Activated gamma-delta T cell treated with anti-CD3 and anti-CD28 coated beads, Interleukin-2, amount 50 U/mL, for 16 hours (primary cell): Measurements from ENCODE around the gene SH3BGRL3.
"Not testable (repeated sequence)": the region's sequence is repeated elsewhere in the genome, so short reads cannot be mapped to it uniquely, and the experiment has no call there.

Experiments used
- DNase-seq: peaks from one replicate; pipeline ENCODE4 v3.0.0-alpha.2; 2020; ENCODE audit warnings: low read depth

SH3BGRL3 gene

GRCh38 chr1:26279456-26280332, at the start of gene SH3BGRL3:
Gene SH3BGRL3 (plus strand): TSS chr1:26280086. CDS start chr1:26280156, 70 bp downstream.
- DNase-seq = peak; percentile 69

DNA sequence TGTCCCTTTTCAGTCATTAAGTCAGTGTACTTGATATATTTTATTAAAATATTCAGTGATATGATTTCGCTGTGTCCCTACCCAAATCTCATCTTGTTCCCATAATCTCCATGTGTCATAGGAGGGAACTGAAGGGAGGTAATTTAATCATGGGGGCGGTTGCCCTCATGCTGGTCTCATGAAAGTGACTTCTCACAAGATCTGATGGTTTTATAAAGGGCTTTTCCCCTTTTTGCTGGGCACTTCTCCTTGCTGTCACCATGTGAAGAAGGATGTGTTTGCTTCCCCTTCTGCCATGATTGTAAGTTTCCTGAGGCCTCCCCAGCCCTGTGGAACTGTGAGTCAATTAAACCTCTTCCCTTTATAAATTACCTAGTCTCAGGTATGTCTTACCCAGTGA, 49.2 kb upstream of the SH3BGRL3 start:
- not testable (repeated sequence) for DNase-seq

GRCh38 chr1:26233903-26234643, 45.8 kb upstream of the SH3BGRL3 start, which contains the start of gene CEP85:
Gene CEP85 (plus strand): TSS chr1:26234200. CDS start chr1:26239784, 5,584 bp downstream.
- DNase-seq = peak; percentile 97

DNA sequence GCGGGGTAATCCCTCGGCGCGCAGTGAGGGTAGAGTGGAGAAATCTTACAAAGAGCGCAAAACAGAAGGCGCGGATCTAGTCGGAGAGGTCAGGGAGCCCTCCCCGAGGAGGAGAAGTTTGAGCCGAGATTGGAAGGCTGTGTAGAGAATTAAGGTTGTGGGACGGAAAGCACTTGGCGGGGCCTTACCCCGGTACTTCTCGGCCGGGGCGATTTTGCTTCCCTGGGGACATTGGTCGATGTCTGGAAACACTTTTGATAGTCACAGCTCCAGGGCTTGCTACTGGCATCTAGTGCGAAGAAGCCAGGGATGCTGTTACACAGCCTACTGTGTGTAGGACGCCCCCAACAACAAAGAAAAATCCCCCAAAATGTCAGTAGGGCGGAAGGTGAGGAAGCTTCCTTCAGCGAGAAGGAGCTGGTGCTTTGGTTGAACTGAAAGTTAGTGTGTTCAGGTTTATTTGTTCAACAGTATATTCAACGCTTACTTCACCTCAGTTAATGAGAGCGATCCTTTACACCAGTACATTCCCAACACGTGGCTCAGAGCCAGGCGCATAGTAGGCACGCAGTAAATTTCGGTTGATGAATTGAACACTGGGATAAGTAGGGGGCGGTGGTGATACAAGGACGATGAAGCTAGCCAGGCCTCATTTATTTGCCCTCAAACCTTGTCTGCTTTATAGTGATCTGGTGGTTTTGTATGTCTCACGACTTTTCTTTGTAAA, 45.1 kb upstream of the SH3BGRL3 start:
- DNase-seq = no peak

DNA sequence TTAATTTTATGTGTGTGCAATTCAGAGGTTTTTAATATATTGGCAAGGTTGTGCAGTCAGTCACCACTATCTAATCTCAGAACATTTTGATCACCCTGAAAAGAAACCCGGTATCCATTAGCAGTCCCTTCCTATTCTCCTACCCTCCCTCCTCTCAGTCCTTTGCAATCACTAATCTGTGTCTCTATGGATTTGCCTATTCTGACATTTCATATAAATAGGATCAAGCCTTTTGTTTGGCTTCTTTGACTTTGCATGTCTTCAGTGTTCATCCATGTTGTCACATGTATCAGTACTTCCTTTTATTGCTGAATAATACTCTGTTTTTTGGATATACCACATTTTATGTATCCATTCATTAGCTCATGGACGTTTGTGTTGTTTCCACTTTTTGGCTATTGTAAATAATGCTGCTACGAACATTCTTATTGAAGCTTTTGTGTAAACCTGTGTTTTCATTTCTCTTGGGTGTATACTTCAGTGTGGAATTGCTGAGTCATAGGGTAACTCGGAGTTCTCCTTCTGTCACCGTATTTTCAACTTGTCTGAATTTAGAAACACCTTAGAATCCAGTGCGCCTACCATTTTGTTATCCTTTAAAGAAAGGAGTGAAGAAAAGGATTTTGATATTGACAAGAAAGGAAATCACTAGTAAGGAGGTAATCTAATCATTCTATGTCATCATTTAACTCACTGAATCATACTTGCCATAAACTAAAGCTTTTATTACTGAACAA, 42.5 kb upstream of the SH3BGRL3 start:
- DNase-seq = no peak

GRCh38 chr1:26239936-26240335, 40.0 kb upstream of the SH3BGRL3 start:
- no peak for DNase-seq

- DNase-seq = no peak
Observed at GRCh38 chr1:26252718-26253117, 27.2 kb upstream of the SH3BGRL3 start.

GRCh38 chr1:26254404-26254803, 25.5 kb upstream of the SH3BGRL3 start:
- no peak for DNase-seq

DNA sequence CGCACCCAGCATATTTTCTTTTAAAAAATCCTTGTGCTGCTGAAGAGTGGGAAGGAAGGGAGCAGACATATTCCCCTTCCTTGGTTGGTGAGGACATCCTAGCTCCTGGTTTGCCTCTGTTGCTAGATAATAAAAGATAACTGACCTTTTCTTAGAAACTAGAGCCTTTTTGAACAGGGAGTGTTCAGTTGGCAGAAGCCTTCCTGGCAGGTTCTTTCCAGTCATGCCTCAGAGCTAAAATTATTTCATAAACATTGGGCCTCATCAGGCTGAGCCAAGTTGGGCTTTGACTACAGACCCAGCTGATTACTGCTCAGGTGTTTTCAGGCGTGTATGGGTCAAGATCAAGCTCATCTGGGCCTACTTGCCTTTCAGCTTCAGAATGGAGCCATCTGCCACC, 22.7 kb upstream of the SH3BGRL3 start:
- no peak for DNase-seq

DNA sequence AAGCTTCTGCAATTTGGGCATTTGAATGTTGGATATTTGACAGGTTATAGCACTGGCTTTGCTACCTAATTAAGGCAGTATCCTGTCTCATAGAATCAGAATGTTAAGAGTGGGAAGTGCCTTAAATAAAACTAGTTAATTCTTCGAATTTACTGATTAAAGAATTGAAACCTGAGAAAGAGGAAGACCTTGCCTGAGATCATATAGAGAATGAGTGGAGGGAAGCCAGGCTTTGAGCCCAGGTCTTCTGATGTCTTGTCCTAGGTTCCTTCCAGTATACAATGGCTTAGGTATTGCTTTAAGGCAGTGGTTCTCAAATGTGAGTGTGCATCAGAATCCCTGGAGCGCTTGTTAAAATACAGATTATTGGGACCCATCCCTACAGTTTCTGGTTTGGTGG, 20.9 kb upstream of the SH3BGRL3 start:
- no peak for DNase-seq

DNA sequence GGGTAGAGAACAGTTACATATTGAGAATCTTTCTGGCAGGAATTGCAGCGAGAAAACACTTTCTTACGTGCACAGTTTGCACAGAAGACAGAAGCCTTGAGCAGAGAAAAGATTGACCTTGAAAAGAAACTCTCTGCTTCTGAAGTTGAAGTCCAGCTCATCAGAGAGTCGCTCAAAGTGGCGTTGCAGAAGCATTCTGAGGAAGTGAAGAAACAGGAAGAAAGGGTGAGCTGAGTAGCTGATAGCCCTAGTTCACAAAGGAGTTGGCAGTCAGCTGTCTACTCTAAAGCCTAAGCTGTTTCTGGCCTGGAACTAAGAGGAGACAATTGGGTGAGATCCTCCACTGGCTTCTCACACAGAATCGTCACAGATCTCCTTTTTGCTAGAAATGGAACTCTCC, 20.3 kb upstream of the SH3BGRL3 start:
- no peak for DNase-seq

GRCh38 chr1:26263212-26263611, 16.7 kb upstream of the SH3BGRL3 start:
- no peak for DNase-seq

GRCh38 chr1:26265405-26265804, 14.5 kb upstream of the SH3BGRL3 start:
- no peak for DNase-seq

- DNase-seq = no peak
Observed at GRCh38 chr1:26268290-26269197, 11.3 kb upstream of the SH3BGRL3 start.

GRCh38 chr1:26269198-26269550, 10.7 kb upstream of the SH3BGRL3 start:
- no peak for DNase-seq

DNA sequence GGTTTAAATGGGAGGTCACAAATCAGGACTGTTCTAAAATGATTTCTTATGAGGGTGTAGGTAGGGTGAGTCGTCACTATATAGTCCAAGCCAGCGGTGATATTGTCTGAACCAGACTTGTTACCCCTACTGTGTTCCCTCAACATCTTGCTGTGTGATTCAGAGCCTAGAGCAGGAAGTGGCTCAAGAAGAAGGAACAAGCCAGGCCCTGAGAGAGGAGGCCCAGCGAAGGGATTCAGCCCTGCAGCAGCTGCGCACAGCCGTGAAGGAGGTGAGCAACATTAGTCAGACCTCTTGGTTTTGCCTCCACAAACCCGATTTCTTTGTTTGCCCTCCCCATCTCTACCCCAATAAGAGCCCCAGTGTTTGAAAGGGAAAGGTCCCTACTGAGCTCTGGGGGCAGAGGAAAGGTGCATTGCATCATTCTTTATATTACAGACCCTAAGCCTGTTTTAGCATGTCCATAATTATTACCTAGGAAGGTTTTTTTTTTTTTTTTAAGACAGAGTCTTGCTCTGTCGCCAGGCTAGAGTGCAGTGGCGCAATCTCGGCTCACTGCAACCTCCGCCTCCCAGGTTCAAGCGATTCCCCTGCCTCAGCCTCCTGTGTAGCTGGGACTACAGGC, 5.0 kb upstream of the SH3BGRL3 start:
- no peak for DNase-seq

- DNase-seq = peak; percentile 69
Observed at GRCh38 chr1:26275580-26276431, 4.1 kb upstream of the SH3BGRL3 start.

GRCh38 chr1:26276432-26276838, 3.5 kb upstream of the SH3BGRL3 start:
- DNase-seq = no peak

DNA sequence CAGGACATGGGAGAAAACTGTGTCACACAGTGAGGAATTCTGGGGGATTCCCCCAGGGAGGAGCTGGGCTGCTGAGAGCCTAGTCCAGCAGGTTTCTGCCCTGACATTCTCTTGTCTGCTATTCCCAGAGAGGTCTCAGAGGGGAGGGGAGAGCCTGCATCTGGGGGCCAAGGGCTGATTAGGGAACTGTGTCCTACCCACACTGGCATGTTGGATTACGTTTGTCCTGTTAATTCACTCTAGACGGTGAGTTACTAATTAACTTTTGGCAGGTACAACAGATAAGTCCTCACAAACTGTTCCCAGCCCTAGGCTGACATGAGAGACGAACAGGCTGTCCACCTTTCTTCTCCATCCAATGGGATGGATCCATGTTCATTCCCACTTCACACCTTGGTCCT, 2.6 kb upstream of the SH3BGRL3 start:
- DNase-seq = no peak
